HG03139 (cell line): ENCODE data around the gene SRBD1.

Experiments used
- ATAC-seq: cut with Tn5 transposase; IDR thresholded peaks from one replicate; pipeline ENCODE4 v1.9.1; 2021; ENCODE audit not compliant: unreplicated experiment

The SRBD1 gene

GRCh38 chr2:45611020-45611859 is at the start of gene SRBD1:
SRBD1 (minus strand) TSS chr2:45611267; CDS start chr2:45605441, 5,826 bp downstream.
- peak; percentile 92 for ATAC-seq

DNA sequence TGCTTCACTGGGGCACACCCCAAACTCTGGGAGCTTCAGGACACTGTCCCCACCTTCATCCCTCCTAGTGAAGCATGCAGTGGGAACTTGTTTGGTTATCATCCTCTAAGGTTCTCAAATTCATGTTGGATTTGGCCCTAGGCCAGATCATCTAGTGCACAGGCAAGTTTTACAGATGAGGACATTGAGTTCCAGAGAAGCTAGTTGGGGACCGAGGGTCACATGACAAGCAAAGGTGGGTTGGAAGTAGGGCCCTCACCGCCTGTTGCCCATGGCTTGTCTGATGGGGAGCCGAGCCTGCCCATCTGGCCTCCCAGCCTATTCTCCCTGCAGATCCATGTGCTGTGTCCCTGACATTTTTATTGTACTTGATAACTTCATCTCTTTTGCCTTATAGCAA is 43.2 kb upstream of the SRBD1 start:
- no peak for ATAC-seq

DNA sequence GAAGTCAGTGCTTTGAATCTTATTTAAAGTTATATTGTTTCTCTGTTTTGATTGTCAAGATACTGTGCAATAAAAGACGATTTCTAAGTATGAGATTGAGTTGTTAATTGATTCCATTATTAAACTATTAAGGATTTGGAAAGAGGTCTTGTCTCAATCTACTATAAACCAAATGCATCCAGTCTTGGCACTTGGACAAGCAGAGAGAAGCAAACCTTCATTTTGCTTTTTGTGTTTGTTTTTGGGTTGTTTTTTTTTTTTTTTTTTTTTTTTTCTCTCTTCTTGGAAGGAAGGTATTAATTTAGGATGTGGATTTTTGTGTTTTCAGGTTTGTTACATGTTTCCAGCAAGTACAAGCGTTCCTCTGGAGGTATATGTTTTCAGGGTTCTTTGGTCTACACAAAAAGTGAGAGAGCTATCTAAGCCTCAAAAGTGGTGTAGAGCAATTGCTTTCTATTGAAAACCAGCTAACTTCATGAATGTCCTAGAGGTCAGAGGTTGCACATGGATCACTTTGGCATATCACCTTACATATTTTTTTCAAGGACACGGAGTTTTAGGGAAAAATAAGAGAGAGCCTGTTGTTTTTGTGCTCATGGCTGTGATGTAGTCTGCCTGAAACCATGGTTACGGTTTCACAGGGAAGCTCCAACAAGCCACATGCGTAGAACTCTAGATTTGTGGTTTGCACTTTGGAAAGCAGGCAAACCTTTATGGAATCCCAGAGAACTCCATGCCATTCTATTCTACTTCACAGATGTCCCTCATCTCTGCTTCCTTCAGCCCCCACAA is 42.3 kb upstream of the SRBD1 start:
- ATAC-seq: no peak

GRCh38 chr2:45652090-45653031 is 41.3 kb upstream of the SRBD1 start:
- ATAC-seq: no peak

- peak; percentile 6 for ATAC-seq
Measured at GRCh38 chr2:45651415-45652089, 40.5 kb upstream of the SRBD1 start, which contains the start of gene PRKCE. PRKCE (plus strand) TSS chr2:45651675.

GRCh38 chr2:45650851-45651414 is 39.9 kb upstream of the SRBD1 start:
- peak; percentile 64 for ATAC-seq

DNA sequence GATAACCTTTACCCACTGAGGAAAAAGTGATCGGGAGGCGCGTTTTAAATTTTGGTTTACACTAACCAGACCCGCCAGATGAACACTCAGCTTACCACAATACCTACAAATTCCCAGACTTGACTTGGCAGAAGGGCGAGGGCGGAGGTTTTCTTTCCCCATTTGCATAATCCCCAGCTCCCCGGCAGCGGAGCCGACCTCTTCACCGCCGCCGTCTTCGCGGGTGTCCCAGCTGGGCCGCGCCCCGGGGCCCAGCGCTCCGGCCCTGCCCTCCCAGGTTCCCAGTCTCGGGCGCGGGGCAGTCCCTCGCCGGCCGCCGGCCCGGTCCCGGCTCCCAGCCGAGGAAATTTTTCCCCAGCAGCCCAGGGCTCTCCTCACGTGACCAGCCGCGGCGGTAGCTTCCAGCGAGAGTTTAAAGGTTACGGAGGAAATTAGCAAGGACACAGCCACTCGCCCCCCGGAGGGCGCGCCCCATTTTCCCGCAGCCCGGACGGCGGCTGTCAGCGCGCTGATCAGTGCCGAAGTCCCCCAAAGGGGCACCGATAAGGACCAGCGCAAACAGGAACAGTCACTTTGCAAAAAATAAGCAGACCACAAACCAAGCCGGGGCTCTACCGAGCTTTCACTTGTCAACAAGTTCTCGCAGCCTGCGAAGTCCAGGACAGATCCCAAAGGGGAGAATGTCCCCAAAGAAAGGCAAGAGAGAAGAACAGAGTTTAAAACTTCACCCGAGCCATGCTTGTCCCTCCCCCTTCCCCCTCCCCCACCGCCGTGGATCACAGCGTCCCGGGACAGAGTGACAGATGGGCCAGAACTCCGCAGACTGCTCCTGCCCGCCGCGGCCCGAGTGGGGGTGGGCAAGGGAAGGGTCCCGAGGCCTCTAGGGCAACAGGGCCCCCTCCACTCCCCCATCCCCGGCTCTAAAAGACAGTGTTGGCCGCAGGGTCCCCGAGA is 39.1 kb upstream of the SRBD1 start:
- peak; percentile 16 for ATAC-seq

- ATAC-seq: no peak
Measured at GRCh38 chr2:45649462-45649857, 38.4 kb upstream of the SRBD1 start.

DNA sequence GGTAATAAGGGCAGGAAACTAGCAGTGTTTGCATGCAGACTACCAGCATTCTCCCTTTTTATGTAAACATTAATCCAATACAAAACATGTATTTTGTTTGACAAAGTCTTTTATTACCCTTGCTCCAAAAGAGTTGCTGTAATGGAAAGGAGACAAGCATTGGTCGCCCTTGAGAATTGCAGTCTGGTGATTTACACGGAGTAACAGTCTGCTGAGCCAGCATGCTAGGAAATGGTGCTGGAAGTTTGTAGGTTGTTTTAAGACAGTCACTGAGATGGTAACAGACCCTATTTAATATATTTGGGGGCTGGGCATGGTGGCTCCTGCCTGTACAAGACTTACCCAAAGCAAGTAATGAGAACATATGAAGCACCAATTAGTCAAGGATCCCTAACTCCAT is 37.6 kb upstream of the SRBD1 start:
- no peak for ATAC-seq

DNA sequence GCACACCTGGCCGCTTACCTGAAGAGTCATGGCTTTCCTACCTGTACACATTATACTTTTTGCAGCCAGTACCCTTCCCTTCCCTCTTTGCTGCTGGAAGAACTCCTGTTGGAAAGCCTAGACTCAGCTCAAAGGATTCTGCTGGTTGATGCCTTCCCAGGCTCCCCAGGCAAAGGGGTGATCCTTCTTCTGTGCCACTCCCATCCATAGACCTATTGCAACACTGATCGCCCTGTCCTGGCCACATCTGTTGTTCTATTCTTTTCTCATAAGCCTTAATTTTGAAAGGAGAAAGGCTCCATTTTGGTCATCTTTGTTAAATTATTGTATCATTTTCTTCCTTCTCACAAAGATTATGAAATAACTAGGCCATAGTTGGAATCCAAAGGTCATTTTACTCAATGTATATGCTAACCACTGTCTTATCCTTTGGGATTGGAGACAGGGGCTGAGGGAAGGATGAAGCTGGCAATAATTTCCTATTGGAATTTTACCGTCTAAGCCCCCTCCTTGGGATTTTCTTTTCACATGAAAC is 37.0 kb upstream of the SRBD1 start:
- ATAC-seq: no peak

GRCh38 chr2:45647356-45647755 is 36.3 kb upstream of the SRBD1 start:
- no peak for ATAC-seq

- no peak for ATAC-seq
Measured at GRCh38 chr2:45646289-45646688, 35.2 kb upstream of the SRBD1 start.

- ATAC-seq: peak; percentile 59
Measured at GRCh38 chr2:45643543-45644542, 32.8 kb upstream of the SRBD1 start.

DNA sequence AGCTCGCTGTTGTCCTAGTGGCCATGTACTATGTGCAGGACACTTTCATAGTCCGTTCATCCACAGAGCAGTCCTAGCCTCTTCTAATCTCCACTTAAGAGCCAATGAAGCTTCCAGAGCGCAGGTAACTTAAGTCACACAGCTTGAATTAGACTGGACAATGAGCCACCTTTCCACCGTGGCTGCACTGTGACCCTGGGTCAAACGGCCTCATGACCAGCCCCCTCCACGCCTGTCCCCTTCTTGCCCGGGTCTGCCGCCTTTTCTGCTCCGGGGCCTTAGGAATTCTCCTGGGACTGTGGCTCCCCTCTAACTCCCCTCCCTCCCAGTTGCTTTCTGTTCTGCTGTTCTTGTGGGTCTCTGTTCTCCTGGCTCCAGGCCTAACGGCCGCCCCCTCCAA is 32.0 kb upstream of the SRBD1 start:
- ATAC-seq: no peak

- ATAC-seq: no peak
Measured at GRCh38 chr2:45640576-45640975, 29.5 kb upstream of the SRBD1 start.

GRCh38 chr2:45637440-45637839 is 26.4 kb upstream of the SRBD1 start:
- no peak for ATAC-seq

- ATAC-seq: no peak
Measured at GRCh38 chr2:45636008-45636407, 24.9 kb upstream of the SRBD1 start.
